ENCODE data around the gene PANK1. TPM values are rescaled to one million over a fixed set of nuclear protein-coding genes. Genes with fewer than 3 reads are reported as not detected.

Gene PANK1
- total and polyA plus RNA-seq, 3 donors from 2014 or later = 6.3 to 15.3 (median 9.2) TPM

DNA sequence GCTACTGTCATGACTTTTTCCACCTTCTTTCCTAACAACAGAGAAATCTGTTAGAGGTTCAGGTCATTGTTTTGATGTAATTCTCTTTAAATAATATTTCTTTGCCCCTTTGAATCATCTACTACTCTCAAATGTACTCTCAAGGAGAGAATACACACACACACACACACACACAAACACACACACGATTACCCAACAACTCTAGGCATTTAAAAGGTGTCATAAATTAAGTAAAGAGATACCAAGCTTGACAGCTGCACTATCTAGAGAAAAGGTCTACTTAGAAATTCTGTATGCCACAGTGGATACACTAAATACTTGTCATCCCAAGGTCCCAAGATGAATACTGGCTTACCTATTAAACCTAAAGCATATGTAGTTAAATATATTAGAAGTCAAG, 4.8 kb downstream of the PANK1 start:
- no peaks in the 10 kb centered on the region for H3K27me3 ChIP-seq
- intact Hi-C loops (cut with DNase I; ENCODE audit: low total_unique reads) = no loop called here

DNA sequence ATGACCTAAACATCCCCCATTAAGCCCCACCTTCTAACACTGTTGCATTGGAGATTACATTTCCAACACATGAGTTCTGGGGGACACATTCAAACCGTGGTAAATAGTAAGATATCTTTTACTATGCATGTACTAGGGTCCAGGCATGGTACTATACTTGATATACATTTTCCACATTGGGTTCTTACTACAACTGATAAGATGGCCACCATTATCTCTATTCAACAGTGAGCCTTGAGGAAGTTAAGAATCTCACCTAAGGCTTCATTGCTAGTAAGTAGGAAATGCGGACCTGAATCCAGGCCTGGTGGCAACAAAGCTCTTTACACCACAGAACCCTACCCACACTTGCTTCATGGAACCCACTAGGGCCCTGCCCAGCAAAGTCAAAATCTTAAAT, 5.7 kb downstream of the PANK1 start:
- no peak overlapping the region for H3K4me3 ChIP-seq
- TF ChIP-seq, protein P1, sequence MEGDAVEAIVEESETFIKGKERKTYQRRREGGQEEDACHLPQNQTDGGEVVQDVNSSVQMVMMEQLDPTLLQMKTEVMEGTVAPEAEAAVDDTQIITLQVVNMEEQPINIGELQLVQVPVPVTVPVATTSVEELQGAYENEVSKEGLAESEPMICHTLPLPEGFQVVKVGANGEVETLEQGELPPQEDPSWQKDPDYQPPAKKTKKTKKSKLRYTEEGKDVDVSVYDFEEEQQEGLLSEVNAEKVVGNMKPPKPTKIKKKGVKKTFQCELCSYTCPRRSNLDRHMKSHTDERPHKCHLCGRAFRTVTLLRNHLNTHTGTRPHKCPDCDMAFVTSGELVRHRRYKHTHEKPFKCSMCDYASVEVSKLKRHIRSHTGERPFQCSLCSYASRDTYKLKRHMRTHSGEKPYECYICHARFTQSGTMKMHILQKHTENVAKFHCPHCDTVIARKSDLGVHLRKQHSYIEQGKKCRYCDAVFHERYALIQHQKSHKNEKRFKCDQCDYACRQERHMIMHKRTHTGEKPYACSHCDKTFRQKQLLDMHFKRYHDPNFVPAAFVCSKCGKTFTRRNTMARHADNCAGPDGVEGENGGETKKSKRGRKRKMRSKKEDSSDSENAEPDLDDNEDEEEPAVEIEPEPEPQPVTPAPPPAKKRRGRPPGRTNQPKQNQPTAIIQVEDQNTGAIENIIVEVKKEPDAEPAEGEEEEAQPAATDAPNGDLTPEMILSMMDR (IDR thresholded peaks at IDR 0.05) = no peak
- no peak for TF ChIP-seq POLR2A (IDR thresholded peaks at IDR 0.05)
- WGBS, 2 donors = 94 to 97% methylated on average over 2 of the region's 2 CpGs

More for the DNA sequence above, 4.8 kb downstream of the PANK1 start:
- WGBS, 2 donors = 65 to 78% methylated on average over 1 of the region's 1 CpG
- no peak overlapping the region for H3K27ac ChIP-seq
- TF ChIP-seq, protein P1 (IDR thresholded peaks at IDR 0.05) = no peak
- no peak for TF ChIP-seq POLR2A (IDR thresholded peaks at IDR 0.05)
- DNase-seq = no peak
- no peaks in the 10 kb centered on the region for H3K36me3 ChIP-seq (ENCODE audit: low read depth, missing control alignments)
- no peak overlapping the region for H3K4me3 ChIP-seq
- no peaks in the 10 kb centered on the region for H3K9me3 ChIP-seq
- no peaks in the 10 kb centered on the region for H3K4me1 ChIP-seq

DNA sequence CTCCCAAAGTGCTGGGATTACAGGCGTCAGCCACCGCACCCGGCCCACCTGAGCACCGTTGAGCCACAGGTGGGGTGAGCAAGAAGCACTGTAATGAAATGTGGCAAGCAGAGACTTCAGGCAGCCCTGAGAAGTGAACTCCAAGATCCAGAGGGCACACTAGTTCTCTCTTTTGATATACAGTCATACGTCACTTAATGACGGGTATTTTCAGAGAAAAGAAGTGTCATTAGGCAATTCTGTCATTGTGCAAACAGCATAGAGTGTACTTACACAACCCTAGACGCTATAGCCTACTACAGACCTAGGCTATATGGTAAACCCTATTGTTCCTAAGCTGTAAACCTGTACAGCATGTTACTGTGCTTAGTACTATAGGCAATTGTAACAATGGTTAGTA, 7.9 kb downstream of the PANK1 start:
- 94 to 100% methylated on average over 7 of the region's 7 CpGs for WGBS, 2 donors
- Histone ChIP-seq H3K9me3 (no peaks in the 10 kb centered on the region), H3K27ac (no peak overlapping the region), H3K4me3 (no peak overlapping the region), H3K4me1 (no peaks in the 10 kb centered on the region), H3K27me3 (no peaks in the 10 kb centered on the region), H3K36me3 (ENCODE audit: low read depth, missing control alignments) (no peaks in the 10 kb centered on the region)
- DNase-seq = no peak
- no peak for TF ChIP-seq POLR2A (IDR thresholded peaks at IDR 0.05)
- TF ChIP-seq, protein P1 (IDR thresholded peaks at IDR 0.05) = no peak
- intact Hi-C loops (cut with DNase I; ENCODE audit: low total_unique reads) = no loop called here

More for the DNA sequence above, 5.7 kb downstream of the PANK1 start:
- no peak overlapping the region for H3K27ac ChIP-seq
- no peak for DNase-seq
- no peaks in the 10 kb centered on the region for H3K9me3 ChIP-seq
- H3K27me3 ChIP-seq = no peaks in the 10 kb centered on the region
- H3K36me3 ChIP-seq (ENCODE audit: low read depth, missing control alignments) = no peaks in the 10 kb centered on the region
- intact Hi-C loops (cut with DNase I; ENCODE audit: low total_unique reads) = no loop called here
- H3K4me1 ChIP-seq = no peaks in the 10 kb centered on the region

DNA sequence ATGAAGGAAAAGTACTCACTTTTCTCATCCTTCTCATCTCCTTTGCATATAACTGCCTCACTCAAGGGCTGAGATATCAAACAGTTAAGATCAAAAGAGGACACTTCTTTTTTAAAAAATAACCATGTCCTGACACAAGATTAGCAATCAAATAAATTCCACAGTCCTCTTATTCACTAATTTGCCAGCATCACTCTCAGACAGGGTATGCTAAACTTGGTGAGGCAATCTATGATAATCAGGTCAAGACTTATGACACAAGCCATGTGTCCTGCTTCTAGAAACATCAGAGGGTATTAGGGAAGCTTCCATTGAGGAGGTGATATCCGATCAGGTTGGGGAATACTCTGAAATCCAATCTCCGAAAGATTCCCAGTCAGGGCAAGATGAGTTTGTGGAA, 10.4 kb downstream of the PANK1 start:
- no peak for DNase-seq
- H3K9me3 ChIP-seq = no peaks in the 10 kb centered on the region
- intact Hi-C loops (cut with DNase I; ENCODE audit: low total_unique reads) = no loop called here
- no peak overlapping the region for H3K4me3 ChIP-seq
- no peak overlapping the region for H3K27ac ChIP-seq
- no peaks in the 10 kb centered on the region for H3K27me3 ChIP-seq
- no peaks in the 10 kb centered on the region for H3K36me3 ChIP-seq (ENCODE audit: low read depth, missing control alignments)
- WGBS, 2 donors = 92 to 98% methylated on average over 2 of the region's 2 CpGs
- no peaks in the 10 kb centered on the region for H3K4me1 ChIP-seq
- TF ChIP-seq, protein P1 (IDR thresholded peaks at IDR 0.05) = no peak
- TF ChIP-seq POLR2A (IDR thresholded peaks at IDR 0.05) = no peak

DNA sequence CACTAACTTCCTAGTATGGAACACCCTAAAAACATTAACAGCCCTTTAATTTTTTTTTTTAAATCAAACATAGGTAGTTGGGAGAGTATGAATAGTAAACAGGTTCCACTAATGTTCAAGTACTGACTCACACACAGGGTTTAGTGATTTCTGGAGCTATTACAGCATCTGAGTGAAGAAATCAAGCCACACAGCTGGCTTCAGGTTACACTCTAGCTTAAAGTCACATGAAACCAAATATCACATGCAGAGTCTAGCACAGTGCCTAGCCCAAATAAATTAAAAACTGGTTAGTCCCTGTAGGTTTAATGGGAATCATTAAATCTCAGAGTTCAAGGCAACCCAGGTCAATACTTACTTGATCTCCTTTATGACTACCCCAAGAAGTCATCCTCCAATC, 11.6 kb downstream of the PANK1 start:
- no peak for TF ChIP-seq POLR2A (IDR thresholded peaks at IDR 0.05)
- TF ChIP-seq, protein P1 (IDR thresholded peaks at IDR 0.05) = no peak
- no peak overlapping the region for H3K4me3 ChIP-seq
- H3K27ac ChIP-seq = no peak overlapping the region
- no peaks in the 10 kb centered on the region for H3K27me3 ChIP-seq
- H3K9me3 ChIP-seq = no peaks in the 10 kb centered on the region
- DNase-seq = no peak
- intact Hi-C loops (cut with DNase I; ENCODE audit: low total_unique reads) = no loop called here
- no peaks in the 10 kb centered on the region for H3K36me3 ChIP-seq (ENCODE audit: low read depth, missing control alignments)
- no peaks in the 10 kb centered on the region for H3K4me1 ChIP-seq

Measured in testis (tissue), 3 donors.